Adipocyte (in vitro differentiated cells): Measurements from ENCODE around the gene MRPS26.
"Not testable (repeated sequence)": the region's sequence is repeated elsewhere in the genome, so short reads cannot be mapped to it uniquely, and the experiment has no call there.

Source experiments
- DNase-seq: peaks from one replicate; pipeline ENCODE4 v3.0.0-alpha.2; 2015; ENCODE audit warnings: low read depth
- H3K27me3 ChIP-seq: replicated peaks from 2 replicates; pipeline ENCODE4 v1.7.0; 2013; ENCODE audit warnings: mild to moderate bottlenecking, low read length, moderate library complexity; ENCODE audit not compliant: control insufficient read depth, insufficient read depth
- H3K36me3 ChIP-seq: 2 replicates; pipeline ENCODE4 v1.7.0; 2013; ENCODE audit warnings: low read length, mild to moderate bottlenecking, moderate library complexity; ENCODE audit not compliant: control insufficient read depth, insufficient read depth, severe bottlenecking
- H3K4me1 ChIP-seq: 2 replicates; pipeline ENCODE4 v1.7.0; 2013; ENCODE audit warnings: mild to moderate bottlenecking, low read length, moderate library complexity; ENCODE audit not compliant: control insufficient read depth, insufficient read depth
- H3K4me3 ChIP-seq: 2 replicates; pipeline ENCODE4 v1.7.0; 2013; ENCODE audit warnings: mild to moderate bottlenecking, low read length, moderate library complexity
- H3K9ac ChIP-seq: 2 replicates; pipeline ENCODE4 v1.7.0; 2013; ENCODE audit warnings: mild to moderate bottlenecking, low read length, moderate library complexity
- H3K9me3 ChIP-seq: 2 replicates; pipeline ENCODE4 v1.7.0; 2013; ENCODE audit warnings: mild to moderate bottlenecking, low read length, moderate library complexity; ENCODE audit not compliant: control insufficient read depth

The MRPS26 gene

DNA sequence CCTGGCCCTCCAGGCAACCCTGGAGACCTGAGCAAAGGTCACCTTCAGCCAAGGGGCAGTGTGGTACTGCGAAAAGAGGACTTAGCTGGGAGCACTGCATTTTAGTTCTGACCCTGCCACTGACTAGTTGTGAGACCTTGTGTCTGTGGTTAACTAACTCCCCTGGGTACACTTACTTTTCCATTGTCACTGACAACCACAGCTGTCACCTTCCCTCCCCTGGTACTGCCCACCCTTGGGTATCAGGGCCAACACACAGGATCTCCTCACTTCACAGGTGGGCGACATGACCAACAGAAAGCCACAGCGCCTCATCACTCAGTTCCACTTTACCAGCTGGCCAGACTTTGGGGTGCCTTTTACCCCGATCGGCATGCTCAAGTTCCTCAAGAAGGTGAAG, 24.1 kb upstream of the MRPS26 start:
- Histone ChIP-seq H3K4me3 (no peak overlapping the region), H3K9me3 (no peaks in the 10 kb centered on the region), H3K9ac (no peak overlapping the region), H3K36me3 (peaks cover 63% of the 10 kb centered on the region), H3K4me1 (no peaks in the 10 kb centered on the region), H3K27me3 (no peaks in the 10 kb centered on the region)
- DNase-seq, result no peak

DNA sequence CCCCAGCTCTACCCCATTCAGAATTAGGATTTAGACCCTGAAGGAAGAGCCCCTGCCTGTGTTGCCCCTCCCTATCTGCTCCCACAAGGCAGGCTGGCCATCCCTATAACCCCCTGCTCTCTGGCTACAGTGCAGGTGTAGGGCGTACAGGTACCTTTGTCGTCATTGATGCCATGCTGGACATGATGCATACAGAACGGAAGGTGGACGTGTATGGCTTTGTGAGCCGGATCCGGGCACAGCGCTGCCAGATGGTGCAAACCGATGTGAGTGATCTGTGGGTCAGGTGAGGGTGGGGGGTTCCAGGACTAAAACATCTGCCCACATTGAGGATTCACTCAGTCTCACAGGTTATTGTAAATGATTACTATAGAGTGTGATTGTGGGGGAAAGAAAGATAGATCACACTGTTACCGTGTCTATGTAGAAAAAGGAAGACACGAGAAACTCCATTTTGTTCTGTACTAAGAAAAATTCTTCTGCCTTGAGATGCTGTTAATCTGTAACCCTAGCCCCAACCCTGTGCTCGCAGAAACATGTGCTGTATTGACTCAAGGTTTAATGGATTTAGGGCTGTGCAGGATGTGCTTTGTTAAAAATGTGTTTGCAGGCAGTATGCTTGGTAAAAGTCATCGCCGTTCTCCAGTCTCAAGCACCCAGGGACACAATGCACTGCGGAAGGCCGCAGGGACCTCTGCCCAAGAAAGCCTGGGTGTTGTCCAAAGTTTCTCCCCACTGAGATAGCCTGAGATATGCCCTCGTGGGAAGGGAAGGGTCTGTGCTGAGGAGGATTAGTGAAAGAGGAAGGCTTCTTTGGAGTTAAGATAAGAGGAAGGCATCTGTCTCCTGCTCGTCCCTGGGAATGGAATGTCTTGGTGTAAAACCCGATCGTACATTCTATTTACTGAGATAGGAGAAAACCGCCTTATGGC, 23.0 kb upstream of the MRPS26 start:
- H3K9me3 ChIP-seq, H3K9ac ChIP-seq, H3K4me1 ChIP-seq, H3K27me3 ChIP-seq, H3K4me3 ChIP-seq, DNase-seq: not testable (repeated sequence)
- peaks cover 69% of the 10 kb centered on the region for H3K36me3 ChIP-seq

DNA sequence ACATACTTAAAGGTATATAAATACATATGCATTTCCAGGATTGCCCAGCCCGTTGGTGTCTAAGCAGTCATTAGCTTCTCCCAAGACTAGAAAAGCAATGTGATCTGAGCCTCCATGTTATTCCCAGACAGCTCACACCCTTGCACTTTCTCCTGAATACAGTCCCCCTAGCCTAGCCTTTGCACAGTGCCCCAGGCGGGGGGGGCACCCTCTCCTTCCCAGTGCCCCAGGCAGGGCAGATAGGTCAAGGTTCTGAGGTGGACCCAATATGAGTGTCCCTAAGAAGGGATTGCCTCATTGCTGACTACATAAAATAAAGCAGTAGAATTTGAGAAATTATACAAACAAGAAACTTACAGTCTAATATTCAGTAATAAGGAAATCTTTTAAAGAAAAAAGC, 17.9 kb upstream of the MRPS26 start:
- no peak overlapping the region for H3K9ac ChIP-seq
- H3K27me3 ChIP-seq, result no peaks in the 10 kb centered on the region
- no peak overlapping the region for H3K4me3 ChIP-seq
- H3K4me1 ChIP-seq, result peaks cover 4% of the 10 kb centered on the region
- H3K9me3 ChIP-seq, result no peaks in the 10 kb centered on the region
- no peak for DNase-seq
- peaks cover 74% of the 10 kb centered on the region for H3K36me3 ChIP-seq

- H3K36me3 ChIP-seq, result peaks cover 61% of the 10 kb centered on the region
- H3K9me3 ChIP-seq, result no peaks in the 10 kb centered on the region
- H3K4me1 ChIP-seq, result peaks cover 8% of the 10 kb centered on the region
- no peak overlapping the region for H3K4me3 ChIP-seq
- no peaks in the 10 kb centered on the region for H3K27me3 ChIP-seq
- no peak for DNase-seq
- H3K9ac ChIP-seq, result no peak overlapping the region
Measured at GRCh38 chr20:3031524-3032147, 14.2 kb upstream of the MRPS26 start.

DNA sequence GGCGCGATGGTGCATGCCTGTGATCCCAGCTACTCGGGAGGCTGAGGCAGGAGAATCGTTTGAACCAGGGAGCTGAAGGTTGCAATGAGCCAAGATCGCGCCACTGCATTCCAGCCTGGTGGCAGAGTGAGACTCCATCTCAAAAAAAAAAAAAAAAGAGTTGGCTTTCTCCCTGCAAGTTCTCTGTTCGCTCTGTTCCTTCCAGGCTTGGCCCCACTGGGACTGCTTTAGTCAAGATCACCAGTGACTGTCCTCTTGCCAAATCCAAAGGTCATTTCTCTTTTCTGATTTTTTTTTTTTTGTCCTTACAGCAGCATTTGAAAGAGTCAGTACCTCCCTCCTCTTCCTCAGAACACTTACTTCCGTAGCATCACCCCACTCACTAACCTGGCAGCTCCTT, 13.2 kb upstream of the MRPS26 start:
- Histone ChIP-seq H3K36me3 (peaks cover 61% of the 10 kb centered on the region), H3K4me3 (peak overlapping the region; percentile 39), H3K4me1 (peaks cover 8% of the 10 kb centered on the region), H3K9ac (no peak overlapping the region), H3K9me3 (no peaks in the 10 kb centered on the region), H3K27me3 (no peaks in the 10 kb centered on the region)
- no peak for DNase-seq

DNA sequence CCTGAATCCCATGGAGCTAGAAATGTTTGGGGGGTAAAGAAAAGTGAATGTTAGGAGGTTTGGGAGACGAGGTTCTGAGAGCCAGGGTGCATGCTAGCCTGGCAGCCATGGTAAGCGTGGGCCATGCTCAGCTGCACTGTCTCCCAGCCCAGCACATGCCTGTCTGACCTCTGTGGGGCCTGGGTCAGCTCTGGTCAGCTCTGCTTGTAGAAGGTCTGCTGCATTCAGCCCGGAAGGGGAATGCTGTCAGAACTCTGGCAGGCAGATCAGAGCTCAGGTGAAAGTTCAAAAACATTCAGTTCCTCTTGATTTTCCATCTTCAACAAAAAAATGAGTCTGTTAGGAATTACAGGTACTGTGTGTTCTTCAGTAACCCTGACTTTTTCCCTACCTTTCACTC, 8.2 kb upstream of the MRPS26 start:
- H3K9ac ChIP-seq, result no peak overlapping the region
- no peak overlapping the region for H3K4me3 ChIP-seq
- H3K36me3 ChIP-seq, result peaks cover 61% of the 10 kb centered on the region
- no peaks in the 10 kb centered on the region for H3K9me3 ChIP-seq
- no peaks in the 10 kb centered on the region for H3K27me3 ChIP-seq
- H3K4me1 ChIP-seq, result peaks cover 17% of the 10 kb centered on the region
- no peak for DNase-seq

DNA sequence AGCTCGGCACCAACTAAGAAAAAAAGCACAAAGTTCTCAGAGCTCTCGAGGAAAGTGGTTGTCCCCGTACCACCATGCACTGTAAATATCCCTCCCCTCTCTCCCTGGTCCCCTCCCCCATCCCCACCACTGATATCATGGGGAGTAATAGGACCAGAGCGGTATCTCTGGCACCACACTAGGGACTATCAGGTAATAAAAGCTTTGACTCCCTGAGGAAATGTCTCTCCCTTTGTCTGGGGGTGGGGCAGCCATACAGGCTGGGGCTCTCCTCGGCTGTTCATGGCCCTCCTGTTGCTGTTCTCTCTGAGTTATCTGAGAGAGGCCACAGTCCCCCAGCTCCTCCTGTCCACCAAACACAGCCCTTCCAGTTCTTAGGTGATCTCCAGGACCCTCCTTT, 7.4 kb upstream of the MRPS26 start:
- Histone ChIP-seq H3K9me3 (no peaks in the 10 kb centered on the region), H3K36me3 (peaks cover 61% of the 10 kb centered on the region), H3K27me3 (no peaks in the 10 kb centered on the region), H3K4me3 (no peak overlapping the region), H3K4me1 (peaks cover 9% of the 10 kb centered on the region), H3K9ac (no peak overlapping the region)
- no peak for DNase-seq

DNA sequence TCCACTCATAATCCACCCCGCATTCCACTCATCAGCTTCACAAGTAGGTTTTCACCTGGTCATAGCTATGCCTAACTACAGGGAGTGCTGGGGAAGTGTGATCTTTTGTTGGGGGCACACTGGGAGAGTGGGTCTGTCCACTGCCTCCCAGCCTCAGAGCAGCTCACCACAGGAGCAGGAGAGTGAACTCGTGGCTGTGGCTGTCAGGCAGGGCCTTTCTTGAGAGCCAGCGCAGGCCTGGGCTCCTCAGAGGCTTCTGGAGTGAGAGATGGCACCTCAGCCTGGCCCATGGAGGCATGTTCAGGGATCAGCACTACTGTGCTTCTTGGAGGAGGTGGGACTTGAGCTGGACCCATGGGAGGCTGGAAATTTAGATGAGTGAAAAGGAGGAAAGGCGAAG, 6.4 kb upstream of the MRPS26 start:
- no peak overlapping the region for H3K9ac ChIP-seq
- peaks cover 9% of the 10 kb centered on the region for H3K4me1 ChIP-seq
- no peaks in the 10 kb centered on the region for H3K27me3 ChIP-seq
- no peaks in the 10 kb centered on the region for H3K9me3 ChIP-seq
- H3K4me3 ChIP-seq, result no peak overlapping the region
- peaks cover 61% of the 10 kb centered on the region for H3K36me3 ChIP-seq
- DNase-seq, result no peak

- peaks cover 58% of the 10 kb centered on the region for H3K36me3 ChIP-seq
- no peaks in the 10 kb centered on the region for H3K27me3 ChIP-seq
- H3K4me3 ChIP-seq, result no peak overlapping the region
- DNase-seq, result no peak
- peaks cover 10% of the 10 kb centered on the region for H3K4me1 ChIP-seq
- no peaks in the 10 kb centered on the region for H3K9me3 ChIP-seq
- H3K9ac ChIP-seq, result no peak overlapping the region
Measured at GRCh38 chr20:3040086-3040485, 5.8 kb upstream of the MRPS26 start.

- H3K9me3 ChIP-seq, result no peaks in the 10 kb centered on the region
- H3K36me3 ChIP-seq, result peaks cover 40% of the 10 kb centered on the region
- H3K27me3 ChIP-seq, result no peaks in the 10 kb centered on the region
- peak overlapping the region; percentile 13 for H3K9ac ChIP-seq
- H3K4me3 ChIP-seq, result no peak overlapping the region
- H3K4me1 ChIP-seq, result peaks cover 16% of the 10 kb centered on the region
- peak; percentile 35 for DNase-seq
Measured at GRCh38 chr20:3041854-3042409, 3.9 kb upstream of the MRPS26 start.

GRCh38 chr20:3042625-3043024, 3.2 kb upstream of the MRPS26 start:
- H3K4me1 ChIP-seq, result peaks cover 22% of the 10 kb centered on the region
- H3K9me3 ChIP-seq, result no peaks in the 10 kb centered on the region
- no peaks in the 10 kb centered on the region for H3K27me3 ChIP-seq
- H3K9ac ChIP-seq, result no peak overlapping the region
- H3K4me3 ChIP-seq, result no peak overlapping the region
- DNase-seq, result no peak
- peaks cover 36% of the 10 kb centered on the region for H3K36me3 ChIP-seq
